ENCODE measurements around the gene UBE3C. TPM values are rescaled to one million over a fixed set of nuclear protein-coding genes. Genes with fewer than 3 reads are reported as not detected.
"Not testable (repeated sequence)": the region's sequence is repeated elsewhere in the genome, so short reads cannot be mapped to it uniquely, and the experiment has no call there.

UBE3C gene
- total and polyA plus RNA-seq, 4 donors = 12.7 to 91.8 (median 46.1) TPM

- DNase-seq (peak in 1 of 3 donors; percentile 44), ATAC-seq (ENCODE audit: insufficient read depth, low FRiP score) (peak; percentile 50)
- H3K4me1 ChIP-seq (ENCODE audit: control insufficient read depth in 5 of 5, insufficient read depth in 5 of 5, low read length in 5 of 5) = no peaks in the 10 kb centered on the region
- 21 to 27% methylated on average over 9 of the region's 9 CpGs for WGBS, 2 donors
- no peaks in the 10 kb centered on the region for H3K27me3 ChIP-seq (ENCODE audit: control insufficient read depth in 3 of 3, insufficient read depth in 3 of 3, low read length in 2 of 3)
- H3K4me3 ChIP-seq = no peak overlapping the region
- no peak for TF ChIP-seq CTCF (IDR thresholded peaks at IDR 0.05; ENCODE audit: control extremely low read depth, extremely low read depth)
- peak overlapping the region in 1 of 2 donors; percentile 38 for H3K27ac ChIP-seq (ENCODE audit: low read depth in 1 of 2, low read length in 1 of 2)
- no peaks in the 10 kb centered on the region for H3K9me3 ChIP-seq (ENCODE audit: control insufficient read depth in 4 of 4, insufficient read depth in 3 of 4, low read length in 3 of 4)
- no peak overlapping the region for H3K9ac ChIP-seq (ENCODE audit: insufficient read depth in 1 of 2, low read length in 2 of 2)
- peaks cover 6 to 24% (median 16%) of the 10 kb centered on the region in 4 donors for H3K36me3 ChIP-seq (ENCODE audit: control insufficient read depth in 4 of 4, insufficient read depth in 4 of 4, low read length in 4 of 4)
Measured at GRCh38 chr7:157271991-157272324, 133.2 kb downstream of the UBE3C start.

GRCh38 chr7:157272351-157273207, 133.9 kb downstream of the UBE3C start:
- no peak for ATAC-seq (ENCODE audit: insufficient read depth, low FRiP score)
- no peak for DNase-seq
- Histone ChIP-seq H3K36me3 (ENCODE audit: control insufficient read depth in 4 of 4, insufficient read depth in 4 of 4, low read length in 4 of 4) (peaks cover 6 to 21% (median 14%) of the 10 kb centered on the region in 4 donors), H3K4me1 (ENCODE audit: control insufficient read depth in 5 of 5, insufficient read depth in 5 of 5, low read length in 5 of 5) (no peaks in the 10 kb centered on the region), H3K4me3 (no peak overlapping the region), H3K27me3 (ENCODE audit: control insufficient read depth in 3 of 3, insufficient read depth in 3 of 3, low read length in 2 of 3) (no peaks in the 10 kb centered on the region), H3K9ac (ENCODE audit: insufficient read depth in 1 of 2, low read length in 2 of 2) (no peak overlapping the region), H3K27ac (ENCODE audit: low read depth in 1 of 2, low read length in 1 of 2) (peak overlapping the region in 1 of 2 donors; percentile 54), H3K9me3 (ENCODE audit: control insufficient read depth in 4 of 4, insufficient read depth in 3 of 4, low read length in 3 of 4) (no peaks in the 10 kb centered on the region)
- 86 to 88% methylated on average over 24 of the region's 24 CpGs for WGBS, 2 donors
- no peak for TF ChIP-seq CTCF (IDR thresholded peaks at IDR 0.05; ENCODE audit: control extremely low read depth, extremely low read depth)

- WGBS, 2 donors = 18% methylated on average over 23 of the region's 23 CpGs
- Histone ChIP-seq H3K9ac (ENCODE audit: insufficient read depth in 1 of 2, low read length in 2 of 2) (no peak overlapping the region), H3K36me3 (ENCODE audit: control insufficient read depth in 4 of 4, insufficient read depth in 4 of 4, low read length in 4 of 4) (peaks cover 1 to 14% (median 8%) of the 10 kb centered on the region in 4 donors), H3K27ac (ENCODE audit: low read depth in 1 of 2, low read length in 1 of 2) (no peak overlapping the region), H3K4me1 (ENCODE audit: control insufficient read depth in 5 of 5, insufficient read depth in 5 of 5, low read length in 5 of 5) (no peaks in the 10 kb centered on the region), H3K27me3 (ENCODE audit: control insufficient read depth in 3 of 3, insufficient read depth in 3 of 3, low read length in 2 of 3) (peaks cover 0 to 3% (median 0%) of the 10 kb centered on the region in 3 donors), H3K4me3 (no peak overlapping the region), H3K9me3 (ENCODE audit: control insufficient read depth in 4 of 4, insufficient read depth in 3 of 4, low read length in 3 of 4) (no peaks in the 10 kb centered on the region)
- peak; percentile 76 for TF ChIP-seq CTCF (IDR thresholded peaks at IDR 0.05; ENCODE audit: control extremely low read depth, extremely low read depth)
- DNase-seq (peak; percentile 52 to 69 (median 64)), ATAC-seq (ENCODE audit: insufficient read depth, low FRiP score) (peak; percentile 81)
Measured at GRCh38 chr7:157273208-157274093, 134.7 kb downstream of the UBE3C start.

- DNase-seq; ATAC-seq (ENCODE audit: insufficient read depth, low FRiP score); H3K9ac ChIP-seq (ENCODE audit: insufficient read depth in 1 of 2, low read length in 2 of 2); H3K9me3 ChIP-seq (ENCODE audit: control insufficient read depth in 4 of 4, insufficient read depth in 3 of 4, low read length in 3 of 4); H3K4me1 ChIP-seq (ENCODE audit: control insufficient read depth in 5 of 5, insufficient read depth in 5 of 5, low read length in 5 of 5); H3K27me3 ChIP-seq (ENCODE audit: control insufficient read depth in 3 of 3, insufficient read depth in 3 of 3, low read length in 2 of 3); H3K27ac ChIP-seq (ENCODE audit: low read depth in 1 of 2, low read length in 1 of 2); H3K4me3 ChIP-seq: not testable (repeated sequence)
- H3K36me3 ChIP-seq (ENCODE audit: control insufficient read depth in 4 of 4, insufficient read depth in 4 of 4, low read length in 4 of 4) = peaks cover 0 to 11% (median 7%) of the 10 kb centered on the region in 4 donors
- WGBS, 2 donors = 86% methylated on average over 10 of the region's 10 CpGs
Measured at GRCh38 chr7:157274094-157274634, 135.4 kb downstream of the UBE3C start.

Measured in lung (tissue), 12 donors.